Caco-2 (cell line): ENCODE measurements around the gene FAM83B. TPM values are rescaled to one million over a fixed set of nuclear protein-coding genes. Genes with fewer than 3 reads are reported as not detected.

Source experiments
- BruUV-seq: library from RNA; stranded (reverse); fragments of 400-500 nt; replicated peaks from 2 replicates; lab custom pipeline; 2021; lab: Mats Ljungman, UMichigan
- CTCF ChIA-PET: fragments of 300-600 bp; sonication (Branson Sonifier 250); formaldehyde crosslinking; loops from one replicate; lab custom pipeline; 2022; ENCODE audit warnings: antibody characterized with exemption; lab: Charles Lee
- POLR2A ChIA-PET: fragments of 300-600 bp; sonication (Branson Sonifier 250); formaldehyde crosslinking; loops from one replicate; lab custom pipeline; 2022; ENCODE audit warnings: antibody characterized with exemption; lab: Charles Lee
- DNase-seq, 2 experiments: peaks; one replicate each; pipeline versions ENCODE4 v3.0.0 to v3.0.0-alpha.2; 2020 to 2022
- H3K27me3 ChIP-seq: replicated peaks from 2 replicates; pipeline ENCODE4 v1.6.0; 2011; ENCODE audit warnings: low read length; ENCODE audit not compliant: control insufficient read depth, insufficient read depth
- H3K36me3 ChIP-seq: 2 replicates; pipeline ENCODE4 v1.5.1; 2011; ENCODE audit warnings: low read length; ENCODE audit not compliant: control insufficient read depth, insufficient read depth
- H3K4me1 ChIP-seq: fragments of 250-450 bp; sonication (Bioruptor Pico); 2 replicates; pipeline ENCODE4 v1.5.1; 2020; ENCODE audit warnings: mild to moderate bottlenecking
- H3K4me3 ChIP-seq: 2 replicates; pipeline ENCODE4 v1.5.1; 2011; ENCODE audit warnings: low read depth, mild to moderate bottlenecking, control low read depth, low read length
- H3K9me3 ChIP-seq: fragments of 250-450 bp; sonication (Bioruptor Pico); 2 replicates; pipeline ENCODE4 v1.5.1; 2020; ENCODE audit warnings: mild to moderate bottlenecking, moderate library complexity
- H3K27ac Mint-ChIP-seq: one replicate; pipeline ENCODE4 v1.8.0; 2022; ENCODE audit warnings: mixed read lengths; ENCODE audit not compliant: unreplicated experiment
- H3K27me3 Mint-ChIP-seq: one replicate; pipeline ENCODE4 v1.8.0; 2022; ENCODE audit warnings: mixed read lengths; ENCODE audit not compliant: insufficient read depth, unreplicated experiment
- H3K36me3 Mint-ChIP-seq: one replicate; pipeline ENCODE4 v1.8.0; 2022; ENCODE audit warnings: mild to moderate bottlenecking, mixed read lengths; ENCODE audit not compliant: insufficient read depth, unreplicated experiment
- H3K4me1 Mint-ChIP-seq: one replicate; pipeline ENCODE4 v1.8.0; 2022; ENCODE audit warnings: low read depth, mixed read lengths; ENCODE audit not compliant: unreplicated experiment
- H3K4me3 Mint-ChIP-seq: one replicate; pipeline ENCODE4 v1.8.0; 2022; ENCODE audit warnings: mild to moderate bottlenecking, moderate library complexity, mixed read lengths; ENCODE audit not compliant: unreplicated experiment
- H3K9me3 Mint-ChIP-seq: one replicate; pipeline ENCODE4 v1.8.0; 2022; ENCODE audit warnings: mixed read lengths; ENCODE audit not compliant: unreplicated experiment
- intact Hi-C: fragments of 100-400 bp; cut with micrococcal nuclease; formaldehyde crosslinking; loops from one replicate; pipeline ENCODE4 v1.10.0; 2022; ENCODE audit not compliant: unreplicated experiment
- total RNA-seq: library from RNA; stranded (reverse); gene quantifications from 2 replicates; pipeline ENCODE4 v1.2.3, GENCODE V29; 2022
- TF ChIP-seq, protein P1 (sequence below), 2 experiments: fragments of 200-600 bp in 1 of 2; IDR thresholded peaks; 1 replicate in 1 of 2; 2 replicates in 1 of 2; pipeline versions ENCODE4 v1.5.1 to v1.8.0; 2011 to 2022; ENCODE audit warnings: antibody characterized with exemption in 1 of 2, control low read depth in 1 of 2, inconsistent platforms in 1 of 2, low read depth in 1 of 2, low read length in 1 of 2, mild to moderate bottlenecking in 1 of 2, moderate library complexity in 1 of 2; ENCODE audit not compliant: insufficient read depth in 1 of 2, severe bottlenecking in 1 of 2, unreplicated experiment in 1 of 2

Gene FAM83B
- total RNA-seq, 1 experiment from 2014 or later, result 16.9 TPM

DNA sequence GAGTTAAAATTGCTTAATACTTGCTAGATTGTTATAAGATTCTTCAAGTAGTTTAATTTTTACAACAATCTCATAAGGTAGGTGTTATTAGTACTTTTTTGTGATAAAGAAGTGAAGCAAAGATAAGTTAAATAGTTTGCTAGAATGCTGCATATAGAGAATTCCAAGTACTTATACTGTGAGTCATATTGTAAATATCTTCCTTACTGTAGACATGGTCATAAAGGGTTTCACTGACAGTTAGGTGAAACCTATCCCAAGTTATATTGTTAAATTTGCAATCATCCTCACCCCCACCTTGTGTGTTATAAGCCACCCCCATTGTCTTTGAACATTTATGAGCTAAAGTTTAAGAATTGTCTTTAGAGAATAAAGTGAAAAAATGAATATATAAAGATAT lies 142.0 kb downstream of the FAM83B start:
- no TSS peak for BruUV-seq
- Mint-ChIP-seq H3K4me3 (no peak overlapping the region), H3K27ac (no peak overlapping the region), H3K27me3 (no peaks in the 10 kb centered on the region), H3K36me3 (no peaks in the 10 kb centered on the region), H3K9me3 (peaks cover 10% of the 10 kb centered on the region), H3K4me1 (no peaks in the 10 kb centered on the region)
- TF ChIP-seq, protein P1, sequence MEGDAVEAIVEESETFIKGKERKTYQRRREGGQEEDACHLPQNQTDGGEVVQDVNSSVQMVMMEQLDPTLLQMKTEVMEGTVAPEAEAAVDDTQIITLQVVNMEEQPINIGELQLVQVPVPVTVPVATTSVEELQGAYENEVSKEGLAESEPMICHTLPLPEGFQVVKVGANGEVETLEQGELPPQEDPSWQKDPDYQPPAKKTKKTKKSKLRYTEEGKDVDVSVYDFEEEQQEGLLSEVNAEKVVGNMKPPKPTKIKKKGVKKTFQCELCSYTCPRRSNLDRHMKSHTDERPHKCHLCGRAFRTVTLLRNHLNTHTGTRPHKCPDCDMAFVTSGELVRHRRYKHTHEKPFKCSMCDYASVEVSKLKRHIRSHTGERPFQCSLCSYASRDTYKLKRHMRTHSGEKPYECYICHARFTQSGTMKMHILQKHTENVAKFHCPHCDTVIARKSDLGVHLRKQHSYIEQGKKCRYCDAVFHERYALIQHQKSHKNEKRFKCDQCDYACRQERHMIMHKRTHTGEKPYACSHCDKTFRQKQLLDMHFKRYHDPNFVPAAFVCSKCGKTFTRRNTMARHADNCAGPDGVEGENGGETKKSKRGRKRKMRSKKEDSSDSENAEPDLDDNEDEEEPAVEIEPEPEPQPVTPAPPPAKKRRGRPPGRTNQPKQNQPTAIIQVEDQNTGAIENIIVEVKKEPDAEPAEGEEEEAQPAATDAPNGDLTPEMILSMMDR (IDR thresholded peaks at IDR 0.05; ENCODE audit: insufficient read depth in 1 of 2, low read depth in 1 of 2, low read length in 1 of 2, severe bottlenecking in 1 of 2, unreplicated experiment in 1 of 2), result no peak
- Histone ChIP-seq H3K4me3 (no peak overlapping the region), H3K4me1 (peaks cover 5% of the 10 kb centered on the region; the same call in 1 of the 2 replicates), H3K9me3 (no peaks in the 10 kb centered on the region), H3K27me3 (no peaks in the 10 kb centered on the region), H3K36me3 (no peaks in the 10 kb centered on the region)
- ChIA-PET POLR2A (no interaction called here), CTCF (no interaction called here)
- intact Hi-C loops, result no loop called here
- DNase-seq, result no peak

DNA sequence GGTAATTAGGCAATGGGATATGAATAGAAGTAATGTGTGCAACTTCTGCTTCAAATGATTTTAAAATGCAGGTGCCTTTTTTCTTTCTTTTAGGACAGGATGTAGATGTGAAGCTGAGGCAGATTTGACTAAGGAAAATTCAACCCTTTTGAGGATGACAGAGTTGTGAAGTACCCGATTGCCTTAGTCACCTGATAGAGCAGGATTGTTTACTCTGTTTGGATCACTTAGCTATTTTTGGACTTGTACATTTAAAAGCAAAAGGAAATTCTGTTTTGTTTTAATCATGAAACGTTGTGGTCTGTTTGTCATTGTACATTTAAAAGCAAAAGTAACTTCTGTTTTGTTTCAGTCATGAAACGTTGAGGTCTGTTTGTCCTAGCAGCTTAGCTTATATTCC lies 143.4 kb downstream of the FAM83B start:
- H3K36me3 Mint-ChIP-seq, result no peaks in the 10 kb centered on the region
- H3K9me3 ChIP-seq, result no peaks in the 10 kb centered on the region
- no peaks in the 10 kb centered on the region for H3K27me3 ChIP-seq
- no peaks in the 10 kb centered on the region for H3K4me1 Mint-ChIP-seq
- intact Hi-C loops, result no loop called here
- BruUV-seq, result no TSS peak
- no peaks in the 10 kb centered on the region for H3K36me3 ChIP-seq
- H3K4me3 ChIP-seq, result no peak overlapping the region
- CTCF ChIA-PET, result no interaction called here
- H3K27ac Mint-ChIP-seq, result no peak overlapping the region
- TF ChIP-seq, protein P1 (IDR thresholded peaks at IDR 0.05; ENCODE audit: insufficient read depth in 1 of 2, low read depth in 1 of 2, low read length in 1 of 2, severe bottlenecking in 1 of 2, unreplicated experiment in 1 of 2), result no peak
- H3K9me3 Mint-ChIP-seq, result peaks cover 17% of the 10 kb centered on the region
- DNase-seq, result no peak
- POLR2A ChIA-PET, result no interaction called here
- no peak overlapping the region for H3K4me3 Mint-ChIP-seq
- peaks cover 5% of the 10 kb centered on the region; the same call in 1 of the 2 replicates for H3K4me1 ChIP-seq
- H3K27me3 Mint-ChIP-seq, result no peaks in the 10 kb centered on the region
